Fibroblast of skin of scalp (primary cell): ENCODE measurements around the gene SPDYE9. TPM values are rescaled to one million over a fixed set of nuclear protein-coding genes. Genes with fewer than 3 reads are reported as not detected.
"Not testable (repeated sequence)": the region's sequence is repeated elsewhere in the genome, so short reads cannot be mapped to it uniquely, and the experiment has no call there.

Experiments used
- DNase-seq: peaks from one replicate; pipeline ENCODE4 v3.0.0-alpha.2; 2013
- polyA plus RNA-seq, 2 experiments: library from polyadenylated mRNA; unstranded; fragments of 120-200 nt; gene quantifications; one replicate each; pipeline ENCODE4 v1.2.1, GENCODE V29; 2013; ENCODE audit not compliant: insufficient read length in 2 of 2

SPDYE9 gene, protein sequence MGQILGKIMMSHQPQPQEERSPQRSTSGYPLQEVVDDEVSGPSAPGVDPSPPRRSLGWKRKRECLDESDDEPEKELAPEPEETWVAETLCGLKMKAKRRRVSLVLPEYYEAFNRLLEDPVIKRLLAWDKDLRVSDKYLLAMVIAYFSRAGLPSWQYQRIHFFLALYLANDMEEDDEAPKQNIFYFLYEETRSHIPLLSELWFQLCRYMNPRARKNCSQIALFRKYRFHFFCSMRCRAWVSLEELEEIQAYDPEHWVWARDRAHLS
- 0.06 TPM for polyA plus RNA-seq (2013, experiment 1 of 2; ENCODE audit: insufficient read length)
- not detected for polyA plus RNA-seq (2013, experiment 2 of 2; ENCODE audit: insufficient read length)

DNA sequence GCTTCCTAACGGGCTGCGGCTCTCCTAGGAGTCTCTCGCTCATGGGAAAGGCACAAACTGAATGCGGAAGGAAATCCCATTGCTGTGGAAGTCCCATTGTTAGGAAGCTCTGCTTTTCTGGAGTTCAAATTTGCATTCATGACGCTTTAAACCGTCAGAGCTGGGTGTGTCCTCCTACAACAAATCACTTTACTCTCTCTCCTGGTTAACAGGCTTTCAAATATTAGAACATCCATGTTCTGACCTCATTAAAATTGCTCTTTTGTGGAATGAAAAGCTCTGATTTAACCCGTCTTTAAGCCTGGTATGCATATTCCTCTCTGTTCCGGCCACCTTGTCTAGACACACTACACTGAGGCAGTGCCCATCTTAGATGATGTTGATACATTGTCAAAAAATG is at the start of gene SPDYE9:
Gene SPDYE9 (minus strand): TSS at position 101 of the 400 bp plus-strand sequence. CDS start 1,800 bp downstream, outside the sequence.
- not testable (repeated sequence) for DNase-seq

DNA sequence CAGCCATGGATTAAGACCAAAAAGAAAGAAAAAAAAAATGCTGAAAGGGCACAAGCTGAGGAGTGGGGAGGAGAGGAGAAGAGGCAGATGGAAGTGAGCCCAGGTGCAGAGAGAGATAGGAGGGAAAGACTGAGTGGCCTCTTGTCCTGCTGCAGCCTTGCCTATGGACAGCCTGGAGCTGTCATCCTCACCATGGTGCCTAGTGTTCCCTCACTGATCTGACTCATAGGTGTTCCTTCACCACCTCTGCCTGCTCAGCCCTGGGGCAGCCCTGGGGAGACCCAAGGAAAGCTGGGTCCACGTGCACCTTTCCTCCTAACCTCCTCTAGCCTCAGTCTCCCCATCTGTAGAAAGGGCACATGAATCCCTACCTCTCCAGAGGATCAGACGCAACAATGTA is 49.0 kb upstream of the SPDYE9 start:
- DNase-seq: not testable (repeated sequence)

DNA sequence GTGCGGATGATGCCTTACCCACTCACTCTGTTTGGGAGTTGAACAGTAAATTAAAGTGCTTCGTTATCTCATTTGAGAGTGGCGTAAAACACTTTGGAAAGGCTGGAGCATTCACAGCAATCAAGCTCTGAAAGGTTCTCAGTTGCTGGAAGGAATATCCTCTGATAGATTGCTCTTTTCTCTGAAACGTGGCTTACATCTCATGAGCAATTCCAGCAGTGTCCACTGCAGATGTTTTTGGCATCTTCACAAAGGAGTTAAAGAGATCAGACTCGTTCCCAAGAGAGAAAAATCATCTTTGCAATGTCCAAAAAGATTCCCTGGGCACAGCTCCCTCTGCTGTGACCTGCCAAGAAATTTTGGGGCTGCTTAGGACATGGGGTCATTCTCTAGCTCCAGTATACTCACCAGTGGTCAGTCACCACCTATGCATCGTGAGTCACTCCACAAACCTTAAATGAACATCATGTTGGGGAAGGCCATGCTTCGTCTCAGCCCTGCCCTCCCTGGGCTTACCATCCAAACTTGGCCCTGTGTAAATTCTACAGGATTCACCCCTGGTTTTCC is 46.9 kb upstream of the SPDYE9 start:
- not testable (repeated sequence) for DNase-seq

DNA sequence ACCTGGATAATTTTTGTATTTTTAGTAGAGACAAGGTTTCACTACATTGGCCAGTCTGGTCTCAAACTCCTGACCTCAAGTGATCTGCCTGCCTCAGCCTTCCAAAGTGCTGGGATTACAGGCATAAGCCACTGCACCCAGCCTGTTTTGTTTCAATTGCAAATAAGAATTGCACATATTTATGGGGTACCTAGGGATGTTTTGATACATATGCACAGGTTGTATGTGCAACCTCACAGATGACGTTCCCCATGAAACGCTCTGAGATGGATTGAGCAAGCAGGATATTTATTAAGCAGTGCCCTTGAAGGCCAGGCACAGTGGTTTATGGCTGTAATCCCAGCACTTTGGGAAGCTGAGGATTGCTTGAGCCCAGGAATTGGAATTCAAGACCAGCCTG is 44.8 kb upstream of the SPDYE9 start:
- not testable (repeated sequence) for DNase-seq

DNA sequence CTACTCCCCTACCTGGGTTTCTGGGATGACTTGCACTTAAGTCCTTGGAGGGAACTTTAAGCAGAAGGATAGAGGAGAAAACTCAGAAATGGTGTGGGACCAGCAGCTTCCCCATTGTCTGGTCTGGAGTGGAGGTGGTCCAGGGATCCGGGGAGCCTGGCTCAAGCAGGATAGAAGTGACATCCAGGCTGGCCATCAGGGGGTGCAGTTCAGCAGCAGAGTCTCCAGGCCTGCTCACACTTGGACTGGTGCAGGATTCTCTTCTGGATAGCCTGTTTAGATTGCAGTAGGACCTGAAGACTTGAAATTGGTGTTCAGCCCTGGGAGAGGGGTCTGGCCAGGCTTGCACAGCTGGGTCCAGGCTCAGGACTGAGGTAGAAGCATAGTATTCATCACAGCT is 38.3 kb upstream of the SPDYE9 start:
- not testable (repeated sequence) for DNase-seq

DNA sequence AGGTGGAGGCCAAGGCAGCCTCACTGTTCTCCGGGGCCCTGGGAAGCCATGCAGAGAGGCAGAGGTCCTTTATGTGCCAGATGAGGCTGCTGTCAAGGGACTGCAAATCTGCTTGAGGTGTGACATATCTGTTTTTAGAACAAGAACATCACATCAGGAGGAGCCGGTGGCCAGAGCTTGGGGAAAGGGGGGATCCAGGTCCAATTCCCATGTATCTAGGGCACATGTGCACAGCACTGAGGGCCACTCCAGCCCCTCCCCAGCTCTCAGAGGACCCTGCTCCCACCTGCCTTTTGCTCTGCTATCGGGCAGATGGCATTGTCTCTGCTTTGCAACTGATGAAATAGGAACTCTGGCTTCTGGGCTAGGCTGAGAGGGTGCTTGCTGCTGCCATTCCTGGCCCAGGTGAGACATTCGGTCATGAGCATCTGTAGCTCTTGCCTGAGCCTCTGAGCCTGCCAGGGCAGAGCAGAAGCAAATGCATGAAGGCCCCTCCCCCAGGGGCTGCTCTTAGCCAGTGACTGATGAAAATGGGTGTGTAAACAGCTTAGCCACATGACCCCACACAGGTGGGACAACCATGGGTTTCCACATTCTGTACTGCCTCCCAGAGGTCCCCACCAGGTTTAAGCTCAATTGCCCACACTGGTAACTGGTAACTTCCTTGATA is 37.1 kb upstream of the SPDYE9 start:
- not testable (repeated sequence) for DNase-seq

DNA sequence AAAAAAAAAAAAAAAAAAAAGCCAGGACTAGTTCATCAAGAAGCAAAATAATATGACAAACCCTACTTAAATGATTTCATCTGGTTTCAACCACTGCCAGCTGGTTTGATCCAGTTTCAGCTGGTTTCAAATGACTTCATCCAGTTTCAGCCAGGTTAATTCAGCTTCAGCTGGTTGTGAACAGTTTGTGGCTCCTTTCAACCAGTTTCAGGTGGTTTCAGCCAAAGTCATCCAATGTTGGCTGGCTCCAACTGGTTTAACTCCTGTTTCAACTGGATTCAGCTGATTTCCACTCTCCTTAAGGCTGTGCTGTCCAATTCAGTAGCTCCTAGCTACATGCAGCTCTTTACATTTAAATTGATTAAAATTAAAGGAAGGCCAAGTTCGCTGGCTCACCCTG is 32.3 kb upstream of the SPDYE9 start:
- not testable (repeated sequence) for DNase-seq

DNA sequence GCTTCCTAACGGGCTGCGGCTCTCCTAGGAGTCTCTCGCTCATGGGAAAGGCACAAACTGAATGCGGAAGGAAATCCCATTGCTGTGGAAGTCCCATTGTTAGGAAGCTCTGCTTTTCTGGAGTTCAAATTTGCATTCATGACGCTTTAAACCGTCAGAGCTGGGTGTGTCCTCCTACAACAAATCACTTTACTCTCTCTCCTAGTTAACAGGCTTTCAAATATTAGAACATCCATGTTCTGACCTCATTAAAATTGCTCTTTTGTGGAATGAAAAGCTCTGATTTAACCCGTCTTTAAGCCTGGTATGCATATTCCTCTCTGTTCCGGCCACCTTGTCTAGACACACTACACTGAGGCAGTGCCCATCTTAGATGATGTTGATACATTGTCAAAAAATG is 28.0 kb downstream of the SPDYE9 start, which contains the start of gene SPDYE11:
Gene SPDYE11 (minus strand): TSS at position 101 of the 400 bp plus-strand sequence. CDS start 1,800 bp downstream, outside the sequence.
- not testable (repeated sequence) for DNase-seq

DNA sequence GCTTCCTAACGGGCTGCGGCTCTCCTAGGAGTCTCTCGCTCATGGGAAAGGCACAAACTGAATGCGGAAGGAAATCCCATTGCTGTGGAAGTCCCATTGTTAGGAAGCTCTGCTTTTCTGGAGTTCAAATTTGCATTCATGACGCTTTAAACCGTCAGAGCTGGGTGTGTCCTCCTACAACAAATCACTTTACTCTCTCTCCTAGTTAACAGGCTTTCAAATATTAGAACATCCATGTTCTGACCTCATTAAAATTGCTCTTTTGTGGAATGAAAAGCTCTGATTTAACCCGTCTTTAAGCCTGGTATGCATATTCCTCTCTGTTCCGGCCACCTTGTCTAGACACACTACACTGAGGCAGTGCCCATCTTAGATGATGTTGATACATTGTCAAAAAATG is 56.2 kb downstream of the SPDYE9 start, which contains the start of gene SPDYE8:
Gene SPDYE8 (minus strand): TSS at position 101 of the 400 bp plus-strand sequence. CDS start 1,800 bp downstream, outside the sequence.
- DNase-seq: not testable (repeated sequence)
